Esophagus squamous epithelium (tissue), 5 donors: Measurements from ENCODE around the gene ENTR1. TPM values are rescaled to one million over a fixed set of nuclear protein-coding genes. Genes with fewer than 3 reads are reported as not detected.

Source experiments
- DNase-seq: peaks from one replicate; lab custom pipeline; 2025; lab: John Stamatoyannopoulos, UW
- H3K27ac ChIP-seq, 4 donors: fragments of 200-600 bp; sonication (generic); one replicate each; pipeline ENCODE4 v1.5.1; 2016 to 2019; ENCODE audit warnings: mild to moderate bottlenecking in 1 of 4
- H3K27me3 ChIP-seq, 4 donors: fragments of 200-600 bp; sonication (generic); 1 replicate in 3 of 4; 2 replicates in 1 of 4; pipeline versions ENCODE4 v1.5.1 to v1.6.0; 2017 to 2021; ENCODE audit warnings: antibody characterized with exemption in 1 of 4
- H3K36me3 ChIP-seq, 3 donors: fragments of 200-600 bp; sonication (generic); one replicate each; pipeline ENCODE4 v1.5.1; 2016 to 2019
- H3K4me1 ChIP-seq, 3 donors: fragments of 200-600 bp; sonication (generic); one replicate each; pipeline ENCODE4 v1.5.1; 2017 to 2019
- H3K4me3 ChIP-seq, 4 donors: fragments of 200-600 bp; sonication (generic); 1 replicate in 3 of 4; 2 replicates in 1 of 4; pipeline ENCODE4 v1.5.1; 2016 to 2019; ENCODE audit warnings: mild to moderate bottlenecking in 2 of 4, moderate library complexity in 1 of 4
- H3K9me3 ChIP-seq, 3 donors: fragments of 200-600 bp; sonication (generic); one replicate each; pipeline ENCODE4 v1.5.1; 2016 to 2019
- CTCF ChIP-seq, 6 experiments: fragments of 450-650 bp in 4 of 6; fragments of 200-600 bp in 2 of 6; sonication (generic) in 2 of 6; IDR thresholded peaks; one replicate each; pipeline ENCODE4 v1.5.1; 2016 to 2019; ENCODE audit warnings: antibody characterized with exemption in 6 of 6, mild to moderate bottlenecking in 4 of 6, moderate library complexity in 4 of 6
- POLR2A ChIP-seq, 4 donors: fragments of 450-650 bp; IDR thresholded peaks; one replicate each; pipeline ENCODE4 v1.6.1; 2017; ENCODE audit warnings: antibody characterized with exemption in 4 of 4, mild to moderate bottlenecking in 4 of 4, moderate library complexity in 3 of 4
- WGBS, 2 donors: methylation state at CpG; one replicate each; pipeline ENCODE4 v1.1.5; 2018; 5-methylcytosine and 5-hydroxymethylcytosine counted together
- intact Hi-C: fragments of 100-400 bp; cut with DNase I; formaldehyde crosslinking; loops from one replicate; pipeline ENCODE4 v1.15.0; 2022
- total RNA-seq, 4 donors: library from RNA; depleted of rRNA; stranded (reverse); fragments of >200 nt; gene quantifications; one replicate each; pipeline ENCODE4 v1.1.0, GENCODE V29; 2016
- donor health status: DM: yes; HTN: yes; CAD: no.

Gene ENTR1
- total RNA-seq, 4 donors from 2014 or later = 24.3 to 31.9 (median 28.2) TPM

GRCh38 chr9:136355616-136356557 lies 54.5 kb downstream of the ENTR1 start:
- no peaks in the 10 kb centered on the region for H3K9me3 ChIP-seq
- DNase-seq = no peak
- H3K36me3 ChIP-seq = peaks cover 0 to 16% (median 0%) of the 10 kb centered on the region in 3 donors
- no peaks in the 10 kb centered on the region for H3K27me3 ChIP-seq
- H3K4me1 ChIP-seq = peaks cover 0 to 28% (median 3%) of the 10 kb centered on the region in 3 donors
- 83% methylated on average over 4 of the region's 54 CpGs; no CpG with 5 or more reads in 1 of the 2 donors for WGBS, 2 donors
- intact Hi-C loops = no loop called here
- no peak for TF ChIP-seq POLR2A (IDR thresholded peaks at IDR 0.05)
- TF ChIP-seq CTCF (IDR thresholded peaks at IDR 0.05) = no peak
- H3K27ac ChIP-seq = no peak overlapping the region
- H3K4me3 ChIP-seq = no peak overlapping the region

- Histone ChIP-seq H3K9me3 (no peaks in the 10 kb centered on the region), H3K36me3 (peaks cover 0 to 26% (median 0%) of the 10 kb centered on the region in 3 donors), H3K27ac (peak overlapping the region in 2 of 4 donors; percentile 9 to 28), H3K27me3 (no peaks in the 10 kb centered on the region), H3K4me1 (peaks cover 0 to 23% (median 3%) of the 10 kb centered on the region in 3 donors), H3K4me3 (no peak overlapping the region)
- intact Hi-C loops = no loop called here
- no peak for DNase-seq
- TF ChIP-seq POLR2A (IDR thresholded peaks at IDR 0.05) (no peak), CTCF (IDR thresholded peaks at IDR 0.05) (no peak)
- 0% methylated on average over 2 of the region's 17 CpGs; no CpG with 5 or more reads in 1 of the 2 donors for WGBS, 2 donors
Measured at GRCh38 chr9:136354592-136355085, 55.8 kb downstream of the ENTR1 start.

- DNase-seq = no peak
- H3K9me3 ChIP-seq = no peaks in the 10 kb centered on the region
- TF ChIP-seq POLR2A (IDR thresholded peaks at IDR 0.05) = no peak
- no peak for TF ChIP-seq CTCF (IDR thresholded peaks at IDR 0.05)
- H3K4me3 ChIP-seq = no peak overlapping the region
- peaks cover 0 to 23% (median 3%) of the 10 kb centered on the region in 3 donors for H3K4me1 ChIP-seq
- H3K36me3 ChIP-seq = peaks cover 0 to 34% (median 0%) of the 10 kb centered on the region in 3 donors
- intact Hi-C loops = no loop called here
- no peaks in the 10 kb centered on the region for H3K27me3 ChIP-seq
- H3K27ac ChIP-seq = peak overlapping the region in 2 of 4 donors; percentile 9 to 28
- WGBS, 2 donors = no CpG with 5 or more reads among the region's 13 CpGs
Measured at GRCh38 chr9:136353757-136354488, 56.5 kb downstream of the ENTR1 start.

- 62% methylated on average over 4 of the region's 11 CpGs; no CpG with 5 or more reads in 1 of the 2 donors for WGBS, 2 donors
- H3K9me3 ChIP-seq = no peaks in the 10 kb centered on the region
- no peak overlapping the region for H3K4me3 ChIP-seq
- no peak overlapping the region for H3K27ac ChIP-seq
- intact Hi-C loops = no loop called here
- DNase-seq = no peak
- TF ChIP-seq POLR2A (IDR thresholded peaks at IDR 0.05) = no peak
- TF ChIP-seq CTCF (IDR thresholded peaks at IDR 0.05) = no peak
- H3K4me1 ChIP-seq = peaks cover 0 to 23% (median 3%) of the 10 kb centered on the region in 3 donors
- no peaks in the 10 kb centered on the region for H3K27me3 ChIP-seq
- peaks cover 0 to 33% (median 0%) of the 10 kb centered on the region in 3 donors for H3K36me3 ChIP-seq
Measured at GRCh38 chr9:136353088-136353487, 57.3 kb downstream of the ENTR1 start.
